ENCODE data around the gene ENTHD1. TPM values are rescaled to one million over a fixed set of nuclear protein-coding genes. Genes with fewer than 3 reads are reported as not detected.

The ENTHD1 gene
- total RNA-seq, 1 experiment from 2014 or later, result not detected

DNA sequence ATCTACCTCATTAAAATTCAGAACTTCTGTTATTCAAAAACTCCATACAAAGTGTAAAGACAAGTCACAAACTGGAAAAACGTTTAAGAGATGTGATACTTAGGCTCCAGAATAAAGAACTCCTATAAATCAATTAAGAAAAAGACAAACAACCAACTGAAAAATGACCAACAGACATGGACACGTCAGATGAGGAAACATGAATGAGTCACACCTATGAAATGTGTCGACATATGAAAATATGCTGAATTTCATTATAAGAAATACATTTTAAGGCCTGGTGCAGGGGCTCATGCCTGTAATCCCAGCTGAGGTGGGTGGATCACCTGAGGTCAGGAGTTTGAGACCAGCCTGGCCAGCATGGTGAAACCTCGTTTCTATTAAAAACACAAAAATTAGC is 78.7 kb downstream of the ENTHD1 start:
- in situ Hi-C loops (cut with HindIII; ENCODE audit: low sequenced_read_pairs), result no loop called here
- no peak for DNase-seq (ENCODE audit: low spot score)

DNA sequence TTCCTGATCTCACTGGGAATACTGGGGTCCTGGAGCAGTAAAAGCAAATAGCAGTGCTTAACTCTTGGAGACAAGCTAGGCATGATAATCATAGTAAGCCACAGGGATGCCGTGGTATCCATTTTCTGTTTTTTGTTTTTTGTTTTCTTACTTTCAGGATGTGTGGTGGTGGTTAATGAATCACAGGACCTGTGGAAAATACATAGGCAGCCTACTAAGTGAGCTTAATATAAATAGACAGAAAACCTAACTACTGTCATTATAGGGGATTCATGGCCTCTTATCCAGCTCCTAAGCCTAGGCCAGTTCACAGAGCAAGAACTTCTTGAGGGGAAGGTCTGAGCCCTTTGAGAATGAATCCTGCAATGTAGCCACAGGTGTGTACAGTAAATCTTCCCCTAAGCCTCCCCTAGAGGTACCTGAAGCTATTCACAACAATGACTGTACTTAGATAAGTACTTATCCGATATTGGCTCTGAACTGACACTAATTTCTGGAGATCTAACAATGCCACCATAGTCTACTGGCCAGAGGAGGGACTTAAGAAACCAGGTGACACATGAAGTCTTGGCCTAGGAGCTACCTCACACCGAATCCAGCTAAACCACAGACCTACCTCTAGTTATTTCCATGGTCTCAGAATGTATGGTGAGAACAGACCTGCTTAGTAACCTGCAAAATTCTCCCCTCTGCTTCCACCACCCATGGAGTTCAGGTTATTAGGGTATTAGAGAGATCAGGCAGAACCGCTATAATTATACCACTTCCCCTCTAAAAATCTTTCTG is 83.6 kb downstream of the ENTHD1 start:
- DNase-seq (ENCODE audit: low spot score), result no peak
- in situ Hi-C loops (cut with HindIII; ENCODE audit: low sequenced_read_pairs), result no loop called here

GRCh38 chr22:39808081-39808480 is 85.5 kb downstream of the ENTHD1 start:
- in situ Hi-C loops (cut with HindIII; ENCODE audit: low sequenced_read_pairs), result no loop called here
- DNase-seq (ENCODE audit: low spot score), result peak; percentile 47

- DNase-seq (ENCODE audit: low spot score), result no peak
- in situ Hi-C loops (cut with HindIII; ENCODE audit: low sequenced_read_pairs), result no loop called here
Observed at GRCh38 chr22:39806109-39806508, 87.5 kb downstream of the ENTHD1 start.

GRCh38 chr22:39805117-39805516 is 88.4 kb downstream of the ENTHD1 start:
- in situ Hi-C loops (cut with HindIII; ENCODE audit: low sequenced_read_pairs), result no loop called here
- no peak for DNase-seq (ENCODE audit: low spot score)

- in situ Hi-C loops (cut with HindIII; ENCODE audit: low sequenced_read_pairs), result loop anchor here (5.0 kb wide), 1 partner anchor 55 kb away; no protein-coding TSS in a partner anchor
- DNase-seq (ENCODE audit: low spot score), result no peak
Observed at GRCh38 chr22:39802682-39803081, 90.9 kb downstream of the ENTHD1 start.

GRCh38 chr22:39800790-39801520 is 92.6 kb downstream of the ENTHD1 start:
- no peak for DNase-seq (ENCODE audit: low spot score)
- in situ Hi-C loops (cut with HindIII; ENCODE audit: low sequenced_read_pairs), result loop anchor here (5.0 kb wide), 1 partner anchor 56 kb away; no protein-coding TSS in a partner anchor

- in situ Hi-C loops (cut with HindIII; ENCODE audit: low sequenced_read_pairs), result no loop called here
- no peak for DNase-seq (ENCODE audit: low spot score)
Observed at GRCh38 chr22:39797528-39798147, 95.9 kb downstream of the ENTHD1 start.

DNA sequence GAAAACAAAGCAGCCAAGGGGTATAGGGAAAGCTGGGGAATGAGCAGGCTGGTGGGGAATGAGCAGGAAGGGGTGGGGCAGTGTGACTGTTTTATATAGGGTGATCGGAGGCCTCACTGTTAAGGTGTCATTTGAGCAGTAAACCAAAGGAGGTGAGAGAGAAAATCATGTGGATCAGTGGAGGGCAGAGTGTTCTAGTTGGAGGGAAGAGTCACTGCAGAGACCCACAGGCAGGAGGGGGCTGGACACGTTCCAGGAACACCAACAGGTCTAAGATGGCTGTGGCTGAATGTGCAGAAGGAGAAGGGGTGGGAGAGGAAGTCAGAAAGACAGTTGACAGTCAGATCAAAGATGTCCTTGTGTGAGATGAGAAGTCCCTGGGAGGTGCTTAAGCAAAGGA is 103.8 kb downstream of the ENTHD1 start:
- in situ Hi-C loops (cut with HindIII; ENCODE audit: low sequenced_read_pairs), result no loop called here
- no peak for DNase-seq (ENCODE audit: low spot score)

DNA sequence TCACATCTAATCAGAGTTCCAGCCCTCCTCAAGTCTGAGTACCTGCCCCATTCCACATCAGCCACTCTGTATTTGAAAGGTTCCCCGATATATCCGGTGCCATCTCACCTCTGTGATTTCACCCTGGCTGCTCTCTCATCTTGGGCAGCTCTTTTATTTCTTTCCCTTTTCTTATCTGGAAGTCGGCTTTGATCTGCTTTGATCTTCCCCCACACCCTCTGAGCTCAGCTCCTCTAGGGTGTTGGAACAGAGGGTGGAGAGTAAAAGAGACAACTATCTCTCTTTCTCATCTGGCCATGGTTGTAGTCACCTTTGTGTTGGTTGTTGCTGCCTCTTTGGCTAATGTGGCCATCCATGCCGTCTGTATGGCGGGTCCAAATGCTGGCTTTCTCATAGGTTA is 108.3 kb downstream of the ENTHD1 start:
- in situ Hi-C loops (cut with HindIII; ENCODE audit: low sequenced_read_pairs), result no loop called here
- no peak for DNase-seq (ENCODE audit: low spot score)

DNA sequence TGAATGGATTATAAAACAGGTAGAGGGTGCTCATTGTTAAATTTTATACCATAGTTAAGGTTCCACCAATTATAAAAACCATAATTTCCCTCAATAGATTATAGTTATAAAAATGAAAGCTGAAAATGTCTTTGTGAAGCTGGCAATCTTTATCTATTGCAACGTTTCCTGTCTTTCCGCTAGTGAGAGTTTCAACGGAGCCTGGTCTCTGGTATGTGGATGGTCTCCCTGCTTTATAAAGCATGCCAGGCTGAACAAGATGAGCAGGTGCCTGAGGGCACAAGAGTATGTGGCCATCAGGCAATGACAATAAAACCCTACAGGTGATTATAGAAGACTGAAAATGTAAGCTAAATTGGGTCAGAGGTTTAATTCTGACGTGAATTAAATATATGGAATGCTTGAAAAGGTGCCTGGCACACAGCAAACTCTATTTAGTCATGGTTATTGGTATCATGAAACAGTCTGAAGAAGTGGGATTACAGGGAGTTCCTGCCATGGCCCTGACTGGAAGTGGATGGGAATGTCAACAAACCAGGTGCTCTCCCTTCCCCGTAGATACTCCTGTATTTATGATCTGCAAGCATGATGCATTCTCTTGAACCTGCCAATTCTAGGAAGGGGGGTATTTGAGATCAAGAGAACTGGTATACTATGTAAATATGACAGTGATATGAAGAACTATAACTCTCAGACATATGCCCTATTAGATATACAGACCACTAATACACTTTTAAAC is 115.7 kb downstream of the ENTHD1 start:
- no peak for DNase-seq (ENCODE audit: low spot score)
- in situ Hi-C loops (cut with HindIII; ENCODE audit: low sequenced_read_pairs), result no loop called here

- in situ Hi-C loops (cut with HindIII; ENCODE audit: low sequenced_read_pairs), result no loop called here
- DNase-seq (ENCODE audit: low spot score), result no peak
Observed at GRCh38 chr22:39776295-39777009, 117.1 kb downstream of the ENTHD1 start.

- no peak for DNase-seq (ENCODE audit: low spot score)
- in situ Hi-C loops (cut with HindIII; ENCODE audit: low sequenced_read_pairs), result no loop called here
Observed at GRCh38 chr22:39773976-39774539, 119.5 kb downstream of the ENTHD1 start.

- in situ Hi-C loops (cut with HindIII; ENCODE audit: low sequenced_read_pairs), result no loop called here
- no peak for DNase-seq (ENCODE audit: low spot score)
Observed at GRCh38 chr22:39773503-39773902, 120.1 kb downstream of the ENTHD1 start.

- DNase-seq (ENCODE audit: low spot score), result no peak
- in situ Hi-C loops (cut with HindIII; ENCODE audit: low sequenced_read_pairs), result no loop called here
Observed at GRCh38 chr22:39771486-39771885, 122.1 kb downstream of the ENTHD1 start.

GRCh38 chr22:39765661-39766060 is 127.9 kb downstream of the ENTHD1 start:
- in situ Hi-C loops (cut with HindIII; ENCODE audit: low sequenced_read_pairs), result no loop called here
- no peak for DNase-seq (ENCODE audit: low spot score)

DNA sequence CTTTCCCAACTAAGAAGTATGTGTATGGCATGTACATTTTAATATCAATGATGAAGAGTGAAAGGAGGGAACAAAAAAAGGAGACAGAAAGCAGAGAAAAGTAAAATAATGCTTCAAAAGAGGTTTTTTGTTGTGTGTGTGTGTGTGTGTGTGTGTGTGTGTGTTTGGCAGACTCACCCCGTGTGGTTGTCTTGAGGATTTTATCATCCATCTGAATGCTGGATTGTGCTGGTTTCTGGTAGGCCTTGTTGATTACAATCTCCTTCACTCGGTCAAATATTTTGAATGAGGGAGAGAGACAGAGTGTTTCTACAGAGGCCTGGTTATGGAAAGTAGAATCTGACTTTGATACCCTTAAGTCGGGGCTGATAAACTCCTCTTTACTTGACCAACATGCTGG is 128.5 kb downstream of the ENTHD1 start:
- in situ Hi-C loops (cut with HindIII; ENCODE audit: low sequenced_read_pairs), result no loop called here
- no peak for DNase-seq (ENCODE audit: low spot score)

DNA sequence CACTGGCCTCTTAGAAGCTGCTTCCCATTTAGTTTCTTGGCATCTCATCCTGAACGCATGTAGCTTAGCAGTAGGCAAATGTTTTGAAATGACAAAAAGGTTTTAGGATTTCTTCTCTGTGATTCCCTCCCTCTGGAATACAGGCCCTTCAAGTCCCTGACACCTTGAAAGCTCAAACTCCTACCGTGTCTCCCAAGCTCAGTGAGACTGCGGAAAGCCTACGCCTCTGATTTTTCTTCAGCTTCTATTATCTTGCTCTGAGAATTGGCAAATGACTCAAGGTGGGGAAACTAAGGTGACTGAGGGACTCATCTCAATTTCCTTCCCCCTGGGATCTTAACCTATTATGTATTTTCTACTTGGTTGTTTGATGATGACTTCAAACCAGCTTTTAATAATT is 130.3 kb downstream of the ENTHD1 start:
- DNase-seq (ENCODE audit: low spot score), result no peak
- in situ Hi-C loops (cut with HindIII; ENCODE audit: low sequenced_read_pairs), result no loop called here

GRCh38 chr22:39750759-39751158 is 142.8 kb downstream of the ENTHD1 start:
- in situ Hi-C loops (cut with HindIII; ENCODE audit: low sequenced_read_pairs), result no loop called here
- DNase-seq (ENCODE audit: low spot score), result no peak
